Ovary (tissue), 10 donors: Measurements from ENCODE around the gene ZNF660. TPM values are rescaled to one million over a fixed set of nuclear protein-coding genes. Genes with fewer than 3 reads are reported as not detected.
A peak's percentile ranks its signal among the peaks of the same experiment; 100 is the strongest.
"Not testable (repeated sequence)": the region's sequence is repeated elsewhere in the genome, so short reads cannot be mapped to it uniquely, and the experiment has no call there.

Experiments
- DNase-seq, 5 donors: peaks; one replicate each; pipeline ENCODE4 v3.0.0-alpha.2; 2019 to 2020
- H3K27ac ChIP-seq, 2 donors: fragments of 200-600 bp; one replicate each; pipeline versions ENCODE4 v1.5.1 to v1.8.0; 2019 to 2022
- H3K27me3 ChIP-seq: fragments of 200-600 bp; one replicate; pipeline ENCODE4 v1.8.0; 2022
- H3K36me3 ChIP-seq: fragments of 200-600 bp; sonication (generic); one replicate; pipeline ENCODE4 v1.5.1; 2019
- H3K4me1 ChIP-seq: one replicate; pipeline ENCODE4 v1.8.1; 2013; ENCODE audit warnings: mild to moderate bottlenecking, moderate library complexity; ENCODE audit not compliant: insufficient read depth
- H3K4me3 ChIP-seq: fragments of 200-600 bp; sonication (generic); one replicate; pipeline ENCODE4 v1.5.1; 2017
- H3K9me3 ChIP-seq, 2 donors: fragments of 200-600 bp in 1 of 2; sonication (generic) in 1 of 2; one replicate each; pipeline versions ENCODE4 v1.5.1 to v1.8.1; 2013 to 2019; ENCODE audit warnings: mild to moderate bottlenecking in 1 of 2, moderate library complexity in 1 of 2
- EP300 ChIP-seq: sonication (generic); formaldehyde crosslinking; IDR thresholded peaks from one replicate; pipeline ENCODE4 v1.6.1; 2017; ENCODE audit warnings: antibody characterized with exemption
- POLR2A ChIP-seq: fragments of 450-650 bp; IDR thresholded peaks from one replicate; pipeline ENCODE4 v1.6.1; 2017; ENCODE audit warnings: antibody characterized with exemption, mild to moderate bottlenecking, moderate library complexity
- whole genome bisulfite sequencing, 3 donors: extraction: QIAGEN DNeasy Blood & Tissue Kit in 1 of 3; methylation state at CpG; one replicate each; pipeline versions ENCODE4 v1.1.5 to v1.1.7; 2013 to 2017; 5-methylcytosine and 5-hydroxymethylcytosine counted together
- intact Hi-C, 4 donors: fragments of 100-400 bp; cut with DNase I; formaldehyde crosslinking; loops; one replicate each; pipeline versions ENCODE4 v1.11.0 to v1.15.1; 2022 to 2023
- long read RNA-seq, 3 donors: library from polyadenylated mRNA in 2 of 3; unstranded in 2 of 3; transcript quantifications; one replicate each; pipeline ENCODE4 v2.0.0 and lab custom pipeline, GENCODE V29; 2021 to 2026
- polyA plus RNA-seq, 2 donors: library from polyadenylated mRNA; stranded (reverse); fragments of 200-250 nt in 1 of 2; fragments of 350-450 nt in 1 of 2; fragmentation: Illumina TruSeq in 1 of 2; extraction: RNeasy Lipid Tissue Mini Kit (QIAGEN cat#74804) in 1 of 2; gene quantifications; one replicate each; pipeline ENCODE4 v1.2.3, GENCODE V29; 2013 to 2014
- total RNA-seq, 7 donors: library from RNA; depleted of rRNA in 2 of 7; stranded (reverse); fragments of >200 nt in 2 of 7; fragmentation: NEBNext Ultra II Directional in 3 of 7; extraction: Animal tissue kit (Norgen Biotek cat#: 25700) in 3 of 7; gene quantifications; one replicate each; pipeline versions ENCODE4 v1.1.0 to v1.2.4, GENCODE V29; 2016 to 2023
- TF ChIP-seq, protein P1 (sequence below), 3 donors: fragments of 450-650 bp in 2 of 3; fragments of 200-600 bp in 1 of 3; IDR thresholded peaks; one replicate each; pipeline versions ENCODE4 v1.5.1 to v1.8.0; 2016 to 2022; ENCODE audit warnings: antibody characterized with exemption in 3 of 3, mild to moderate bottlenecking in 1 of 3
- donor health status: DM: no; HTN: no; CAD: no; lungs with moderate emphysema.
- donor health status: DM: no; HTN: no; CAD: no.
- donor health status: Bipolar disorder and iron deficiency.
- donor health status: DM: yes; HTN: yes; CAD: no.
- donor health status: DM: no; HTN: no; CAD: no.
- donor health status: DM: yes; HTN: yes; CAD: no.

Gene ZNF660
- total RNA-seq (10 to 100 TPM in 5 of 7 donors, 1 to 10 TPM in 2; 4.6 to 18.4 (median 12.5) TPM), polyA plus RNA-seq (1 to 10 TPM; 4.5 to 6.7 TPM)
- long read RNA-seq, donor 1, full-length matches to known transcripts: 18 of 18 reads
- long read RNA-seq, donor 1, partial matches to known transcripts: 0 of 18 reads
- long read RNA-seq, donor 1, other reads (novel, unspliced or antisense): 0 of 18 reads
- long read RNA-seq, donor 2, full-length matches to known transcripts: 2 of 2 reads
- long read RNA-seq, donor 2, partial matches to known transcripts: 0 of 2 reads
- long read RNA-seq, donor 2, other reads (novel, unspliced or antisense): 0 of 2 reads
- long read RNA-seq, donor 3, full-length matches to known transcripts: 6 of 8 reads
- long read RNA-seq, donor 3, partial matches to known transcripts: 1 of 8 reads
- long read RNA-seq, donor 3, other reads (novel, unspliced or antisense): 1 of 8 reads

DNA sequence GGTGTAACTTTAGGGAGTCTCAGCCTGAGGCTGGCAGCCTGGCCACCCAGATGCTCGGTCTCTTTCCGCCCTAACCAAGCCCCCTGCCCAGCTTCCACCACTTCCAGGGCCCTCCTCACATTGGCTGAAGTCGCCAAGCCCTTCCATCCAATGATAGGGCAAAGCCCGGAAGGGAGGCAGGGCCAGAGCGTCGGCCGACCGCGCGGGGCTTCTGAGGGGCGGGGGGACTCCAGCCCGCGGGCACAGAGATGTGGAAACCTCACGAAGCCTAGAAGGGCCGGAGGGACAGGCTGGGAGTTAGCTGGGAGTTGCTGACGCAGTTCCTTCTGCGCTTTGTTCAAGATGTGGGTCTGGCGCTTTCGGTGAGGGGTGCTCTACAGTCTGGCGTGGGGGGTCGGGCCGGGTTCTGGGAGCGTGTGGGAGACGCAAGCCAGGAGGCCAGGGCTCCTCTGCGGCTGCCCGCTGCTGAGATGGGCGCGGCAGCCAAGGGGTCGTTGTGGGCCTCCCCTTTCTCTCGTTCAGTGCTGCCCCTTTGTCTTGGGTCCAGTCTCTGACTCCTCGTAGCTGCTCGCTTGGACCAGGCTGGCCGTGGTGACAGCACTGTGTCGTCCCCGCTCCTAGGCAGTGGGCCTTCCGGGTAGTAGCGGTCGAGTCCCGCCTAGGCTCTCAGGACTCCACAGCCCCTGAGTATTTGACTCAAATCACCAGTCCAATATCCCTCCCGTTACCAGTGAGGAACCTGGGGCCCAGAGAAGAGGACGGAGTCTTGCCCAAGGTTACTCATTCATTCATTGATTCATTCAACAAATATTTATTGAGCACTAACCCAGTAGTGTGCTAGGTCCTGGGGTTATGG is at the start of gene ZNF660:
TSS of gene ZNF660 (plus strand) at position 319 of the 856 bp plus-strand sequence. CDS start 9,230 bp downstream, outside the sequence.
- Histone ChIP-seq H3K4me3 (peak within 1 kb of the TSS; percentile 59), H3K36me3 (no peaks in the 10 kb centered on the region), H3K27ac (peak within 1 kb of the TSS; percentile 46 to 61), H3K9me3 (peaks cover 0 to 19% of the 10 kb centered on the region in 2 donors), H3K27me3 (no peaks in the 10 kb centered on the region), H3K4me1 (peaks cover 1% of the 10 kb centered on the region)
- WGBS, 3 donors: 0 to 1% (median 0%) methylated on average over 29 to 41 of the region's 41 CpGs
- peak; percentile 64 to 79 (median 74) for DNase-seq
- TF ChIP-seq POLR2A (no peak), EP300 (no peak)
- TF ChIP-seq, protein P1, sequence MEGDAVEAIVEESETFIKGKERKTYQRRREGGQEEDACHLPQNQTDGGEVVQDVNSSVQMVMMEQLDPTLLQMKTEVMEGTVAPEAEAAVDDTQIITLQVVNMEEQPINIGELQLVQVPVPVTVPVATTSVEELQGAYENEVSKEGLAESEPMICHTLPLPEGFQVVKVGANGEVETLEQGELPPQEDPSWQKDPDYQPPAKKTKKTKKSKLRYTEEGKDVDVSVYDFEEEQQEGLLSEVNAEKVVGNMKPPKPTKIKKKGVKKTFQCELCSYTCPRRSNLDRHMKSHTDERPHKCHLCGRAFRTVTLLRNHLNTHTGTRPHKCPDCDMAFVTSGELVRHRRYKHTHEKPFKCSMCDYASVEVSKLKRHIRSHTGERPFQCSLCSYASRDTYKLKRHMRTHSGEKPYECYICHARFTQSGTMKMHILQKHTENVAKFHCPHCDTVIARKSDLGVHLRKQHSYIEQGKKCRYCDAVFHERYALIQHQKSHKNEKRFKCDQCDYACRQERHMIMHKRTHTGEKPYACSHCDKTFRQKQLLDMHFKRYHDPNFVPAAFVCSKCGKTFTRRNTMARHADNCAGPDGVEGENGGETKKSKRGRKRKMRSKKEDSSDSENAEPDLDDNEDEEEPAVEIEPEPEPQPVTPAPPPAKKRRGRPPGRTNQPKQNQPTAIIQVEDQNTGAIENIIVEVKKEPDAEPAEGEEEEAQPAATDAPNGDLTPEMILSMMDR (IDR thresholded peaks at IDR 0.05): no peak
- intact Hi-C loops: no loop called here

DNA sequence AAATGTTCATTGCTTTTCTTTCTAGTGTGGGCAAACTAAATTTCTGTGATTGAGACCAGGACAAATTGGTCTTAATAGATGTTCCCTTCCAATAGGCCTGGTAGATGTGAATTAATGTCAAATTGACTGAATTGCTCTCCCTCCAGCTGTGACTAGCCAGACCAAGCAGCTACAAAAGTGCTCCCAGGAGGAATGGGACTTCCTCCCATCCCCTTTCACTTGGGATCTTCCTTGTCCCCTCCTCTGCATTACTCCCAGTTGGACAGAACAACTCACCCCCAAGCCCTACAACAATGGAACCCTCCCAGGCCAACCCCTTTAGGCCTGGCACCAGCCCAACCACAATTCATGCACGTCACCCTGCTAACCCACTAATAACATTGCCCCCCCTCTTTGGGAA is 49.4 kb upstream of the ZNF660 start:
- H3K27me3 ChIP-seq: no peaks in the 10 kb centered on the region
- TF ChIP-seq EP300 (no peak), POLR2A (no peak)
- TF ChIP-seq, protein P1 (IDR thresholded peaks at IDR 0.05): no peak
- intact Hi-C loops: no loop called here
- DNase-seq: no peak
- no peaks in the 10 kb centered on the region for H3K9me3 ChIP-seq
- H3K4me3 ChIP-seq: no peak overlapping the region
- no peaks in the 10 kb centered on the region for H3K36me3 ChIP-seq
- H3K27ac ChIP-seq: no peak overlapping the region
- WGBS, 3 donors: 0 to 5% (median 2%) methylated on average over 1 of the region's 1 CpG
- no peaks in the 10 kb centered on the region for H3K4me1 ChIP-seq

DNA sequence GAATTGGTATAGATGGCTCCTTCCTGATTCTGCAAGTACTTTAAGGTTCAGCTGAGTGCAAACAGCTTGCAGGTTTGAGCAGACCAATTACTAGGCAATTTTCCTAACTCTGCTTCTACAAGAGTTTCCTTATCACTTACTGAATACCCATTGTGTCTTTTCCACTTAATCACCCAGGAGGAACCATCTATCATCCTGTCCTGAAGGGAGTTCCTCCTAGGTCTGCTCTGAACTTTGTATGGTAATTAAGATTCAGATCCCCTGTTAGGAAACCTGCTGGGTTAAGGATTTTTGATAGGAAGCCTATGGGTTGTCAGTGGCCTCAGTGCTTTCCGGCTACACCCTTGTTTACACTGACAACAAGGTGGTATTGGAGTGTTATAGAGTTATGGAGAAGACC is 40.0 kb upstream of the ZNF660 start:
- H3K27ac ChIP-seq, H3K27me3 ChIP-seq, H3K9me3 ChIP-seq, H3K4me1 ChIP-seq, intact Hi-C loops, DNase-seq, H3K36me3 ChIP-seq, H3K4me3 ChIP-seq: not testable (repeated sequence)
- 62 to 69% (median 63%) methylated on average over 1 of the region's 1 CpG for WGBS, 3 donors

DNA sequence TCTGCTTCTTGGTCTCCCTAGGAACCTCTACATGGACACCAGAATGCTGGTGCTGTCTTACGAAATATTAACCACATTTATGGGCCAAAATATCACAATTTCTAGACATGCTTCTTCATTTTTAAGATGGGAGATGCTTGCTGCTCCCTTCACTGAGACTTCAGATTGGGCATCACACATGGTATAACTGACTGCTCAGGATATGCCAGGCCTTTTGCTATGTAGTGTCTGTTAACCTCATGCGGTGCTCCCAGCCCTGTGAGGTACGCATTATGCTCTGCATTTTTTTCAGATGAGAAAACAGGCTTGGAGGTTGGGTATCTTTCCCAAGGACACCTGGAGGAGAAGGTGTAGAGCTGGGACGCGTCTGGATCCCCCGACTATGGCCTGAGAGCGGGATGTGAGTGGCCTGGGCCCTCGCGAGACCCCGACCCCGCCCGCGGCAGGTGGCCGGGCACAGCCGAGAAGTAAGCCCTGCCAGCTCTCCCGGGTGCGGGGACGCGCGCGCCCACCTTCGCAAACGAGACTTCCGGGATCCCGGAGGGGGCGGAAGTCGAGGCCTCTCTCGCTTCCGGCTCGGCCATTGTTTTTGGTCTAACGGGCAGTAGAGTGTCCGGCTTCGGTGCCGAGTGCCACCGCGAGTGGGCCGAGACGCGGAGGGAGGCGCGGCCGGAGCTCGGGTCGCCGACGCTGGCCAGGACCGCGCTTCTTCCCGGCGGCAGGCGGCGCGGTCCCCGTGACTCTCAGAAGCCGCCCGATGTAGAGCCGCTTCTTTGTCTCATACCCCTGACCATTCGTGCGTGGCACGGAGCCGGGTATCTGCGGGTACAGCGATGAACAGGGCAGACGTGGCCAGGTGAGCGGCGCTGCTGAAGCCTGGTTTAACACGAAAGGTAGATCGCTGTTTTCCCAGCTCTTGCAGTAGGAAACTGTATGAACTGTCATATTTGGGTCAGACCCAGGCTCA is 29.9 kb upstream of the ZNF660 start, which contains the start of gene ZKSCAN7:
TSS of gene ZKSCAN7 (plus strand) at position 568 of the 967 bp plus-strand sequence. CDS start 1,855 bp downstream, outside the sequence.
- TF ChIP-seq POLR2A: no peak
- no peak for TF ChIP-seq EP300
- TF ChIP-seq, protein P1 (IDR thresholded peaks at IDR 0.05): no peak
- 2 to 3% (median 3%) methylated on average over 68 of the region's 68 CpGs for WGBS, 3 donors
- DNase-seq: peak; percentile 54 to 80 (median 64)
- Histone ChIP-seq H3K27me3 (no peaks in the 10 kb centered on the region), H3K4me3 (peak within 1 kb of the TSS; percentile 58), H3K36me3 (no peaks in the 10 kb centered on the region), H3K4me1 (peaks cover 11% of the 10 kb centered on the region), H3K9me3 (peaks cover 0 to 5% of the 10 kb centered on the region in 2 donors), H3K27ac (peak within 1 kb of the TSS; percentile 41 to 43)
- intact Hi-C loops: no loop called here
